ENCODE results near the gene AFAP1.

DNA sequence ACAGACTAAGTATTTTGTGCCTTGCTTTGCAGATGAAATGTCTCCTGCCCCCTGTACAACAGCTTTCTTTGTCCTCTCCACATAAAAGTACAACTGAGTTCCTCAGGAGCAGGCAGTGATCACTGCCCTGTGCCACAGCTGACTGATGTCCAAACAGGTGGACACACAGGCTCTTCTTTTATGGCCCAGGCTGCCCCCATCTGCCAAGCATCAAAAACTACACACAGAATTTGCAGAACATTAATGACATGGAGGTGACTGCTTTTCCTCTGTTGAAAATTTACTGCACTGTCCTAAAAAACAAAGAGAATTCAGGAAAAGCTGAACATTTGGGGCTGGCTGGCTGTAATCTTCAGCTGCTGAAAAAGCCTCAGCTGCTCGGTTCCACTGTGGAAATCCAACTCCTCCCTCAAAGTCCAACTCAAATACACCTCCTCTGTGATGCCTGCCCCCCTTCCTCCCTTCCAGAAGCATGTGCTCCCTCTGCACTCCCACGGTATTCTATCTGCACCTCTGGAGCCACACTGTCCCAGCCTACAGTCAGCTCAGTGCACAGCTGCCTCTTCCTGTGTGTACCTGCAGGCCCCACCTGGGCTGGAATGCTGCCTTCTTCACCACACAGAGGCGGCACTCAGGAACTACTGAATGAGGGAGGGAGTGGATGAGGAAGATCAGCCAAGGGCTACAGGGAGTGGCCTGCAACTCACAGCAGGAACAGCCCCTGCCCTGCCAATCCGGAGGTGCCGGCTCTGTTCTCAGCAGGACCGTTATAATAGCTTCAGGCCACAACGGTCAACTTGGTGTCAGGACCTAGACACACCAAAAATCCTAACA lies 10.3 kb downstream of the AFAP1 start:
- no peak for TF ChIP-seq ZNF274 (IDR thresholded peaks at IDR 0.05; ENCODE audit: low read depth, low read length)
- no peak for TF ChIP-seq YY1 (IDR thresholded peaks at IDR 0.05; ENCODE audit: insufficient read depth, insufficient read length)
- TF ChIP-seq SUZ12 (IDR thresholded peaks at IDR 0.05; ENCODE audit: extremely low read depth, insufficient read depth, insufficient read length), result no peak
